Measurements from ENCODE around the gene ABCC4.

DNA sequence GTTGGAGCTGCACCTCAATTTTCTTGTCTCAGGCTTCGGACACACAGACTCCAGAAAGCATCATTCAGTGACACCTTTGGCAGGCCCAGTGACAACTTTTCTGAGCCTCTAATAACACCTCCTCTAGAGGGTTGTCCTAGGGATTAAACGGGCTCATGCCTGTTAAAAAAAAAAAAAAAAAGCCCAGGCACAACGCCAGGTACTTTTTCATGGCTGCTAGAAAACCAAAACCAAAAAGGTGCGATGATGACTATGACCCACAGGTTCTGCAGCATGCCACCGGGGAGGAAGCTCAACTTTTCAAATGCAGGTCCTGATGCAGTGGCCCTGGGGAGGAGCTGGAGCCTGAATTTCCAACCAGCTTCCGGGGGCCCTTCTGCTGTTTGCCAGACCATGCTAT lies 184.2 kb downstream of the ABCC4 start:
- TF ChIP-seq, protein P1, sequence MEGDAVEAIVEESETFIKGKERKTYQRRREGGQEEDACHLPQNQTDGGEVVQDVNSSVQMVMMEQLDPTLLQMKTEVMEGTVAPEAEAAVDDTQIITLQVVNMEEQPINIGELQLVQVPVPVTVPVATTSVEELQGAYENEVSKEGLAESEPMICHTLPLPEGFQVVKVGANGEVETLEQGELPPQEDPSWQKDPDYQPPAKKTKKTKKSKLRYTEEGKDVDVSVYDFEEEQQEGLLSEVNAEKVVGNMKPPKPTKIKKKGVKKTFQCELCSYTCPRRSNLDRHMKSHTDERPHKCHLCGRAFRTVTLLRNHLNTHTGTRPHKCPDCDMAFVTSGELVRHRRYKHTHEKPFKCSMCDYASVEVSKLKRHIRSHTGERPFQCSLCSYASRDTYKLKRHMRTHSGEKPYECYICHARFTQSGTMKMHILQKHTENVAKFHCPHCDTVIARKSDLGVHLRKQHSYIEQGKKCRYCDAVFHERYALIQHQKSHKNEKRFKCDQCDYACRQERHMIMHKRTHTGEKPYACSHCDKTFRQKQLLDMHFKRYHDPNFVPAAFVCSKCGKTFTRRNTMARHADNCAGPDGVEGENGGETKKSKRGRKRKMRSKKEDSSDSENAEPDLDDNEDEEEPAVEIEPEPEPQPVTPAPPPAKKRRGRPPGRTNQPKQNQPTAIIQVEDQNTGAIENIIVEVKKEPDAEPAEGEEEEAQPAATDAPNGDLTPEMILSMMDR (IDR thresholded peaks at IDR 0.05 in 8 of 11, conservative IDR thresholded peaks at IDR 0.05 in 3 of 11) = no peak
- TF ChIP-seq POLR2A (IDR thresholded peaks at IDR 0.05) = no peak

Data from spleen (tissue), 7 donors.